Upper lobe of right lung (tissue), 1 donor: ENCODE data around the gene MYRFL. TPM values are rescaled to one million over a fixed set of nuclear protein-coding genes. Genes with fewer than 3 reads are reported as not detected.
A peak's percentile ranks its signal among the peaks of the same experiment; 100 is the strongest.

Experiments
- ATAC-seq: fragments of 200-7000 bp; cut with Tn5 transposase; one replicate; pipeline ENCODE4 v1.9.1; 2020; ENCODE audit warnings: mild to moderate bottlenecking, moderate library complexity
- DNase-seq: peaks from one replicate; pipeline ENCODE4 v3.0.0-alpha.2; 2020
- H3K27ac ChIP-seq: fragments of 200-600 bp; one replicate; pipeline ENCODE4 v1.8.0; 2022
- H3K27me3 ChIP-seq: fragments of 200-600 bp; one replicate; pipeline ENCODE4 v1.8.0; 2022; ENCODE audit warnings: mild to moderate bottlenecking
- H3K36me3 ChIP-seq: fragments of 200-600 bp; one replicate; pipeline ENCODE4 v1.8.0; 2022
- H3K4me1 ChIP-seq: fragments of 200-600 bp; one replicate; pipeline ENCODE4 v1.8.0; 2022
- H3K4me3 ChIP-seq: fragments of 200-600 bp; one replicate; pipeline ENCODE4 v1.8.0; 2022; ENCODE audit warnings: mild to moderate bottlenecking
- H3K9me3 ChIP-seq: fragments of 200-600 bp; one replicate; pipeline ENCODE4 v1.8.0; 2022
- CTCF ChIP-seq: fragments of 200-600 bp; IDR thresholded peaks from one replicate; pipeline ENCODE4 v1.8.0; 2022; ENCODE audit warnings: antibody characterized with exemption
- intact Hi-C: fragments of 100-400 bp; cut with DNase I; formaldehyde crosslinking; loops from one replicate; pipeline ENCODE4 v1.11.0; 2022
- total RNA-seq: library from RNA; stranded (reverse); fragmentation: NEBNext Ultra II Directional; extraction: Animal tissue kit (Norgen Biotek cat#: 25700); gene quantifications from one replicate; pipeline ENCODE4 v1.2.1, GENCODE V29; 2021
- donor health status: DM: no; HTN: yes; CAD: no; lungs with severe emphysema.

The MYRFL gene
- total RNA-seq, 1 donor from 2014 or later, result not detected

GRCh38 chr12:69836015-69836414 is 11.0 kb downstream of the MYRFL start:
- no peak overlapping the region for H3K4me3 ChIP-seq
- H3K9me3 ChIP-seq, result no peaks in the 10 kb centered on the region
- H3K4me1 ChIP-seq, result peaks cover 4% of the 10 kb centered on the region
- no peak for DNase-seq
- no peak for ATAC-seq
- no peaks in the 10 kb centered on the region for H3K36me3 ChIP-seq
- no peak overlapping the region for H3K27ac ChIP-seq
- H3K27me3 ChIP-seq, result no peaks in the 10 kb centered on the region
- TF ChIP-seq CTCF, result no peak
- intact Hi-C loops, result no loop called here

GRCh38 chr12:69837191-69837590 is 12.2 kb downstream of the MYRFL start:
- no peaks in the 10 kb centered on the region for H3K27me3 ChIP-seq
- ATAC-seq, result no peak
- TF ChIP-seq CTCF, result no peak

GRCh38 chr12:69837657-69838415 is 12.8 kb downstream of the MYRFL start:
- intact Hi-C loops, result no loop called here
- Histone ChIP-seq H3K36me3 (no peaks in the 10 kb centered on the region), H3K27me3 (no peaks in the 10 kb centered on the region), H3K4me3 (no peak overlapping the region), H3K9me3 (no peaks in the 10 kb centered on the region), H3K4me1 (peaks cover 4% of the 10 kb centered on the region), H3K27ac (no peak overlapping the region)
- TF ChIP-seq CTCF, result no peak
- peak; percentile 66 for ATAC-seq
- DNase-seq, result no peak

More at GRCh38 chr12:69837191-69837590, 12.2 kb downstream of the MYRFL start:
- Histone ChIP-seq H3K27ac (no peak overlapping the region), H3K9me3 (no peaks in the 10 kb centered on the region), H3K4me1 (peaks cover 4% of the 10 kb centered on the region), H3K4me3 (no peak overlapping the region), H3K36me3 (no peaks in the 10 kb centered on the region)
- intact Hi-C loops, result no loop called here
- no peak for DNase-seq

- Histone ChIP-seq H3K27ac (no peak overlapping the region), H3K27me3 (no peaks in the 10 kb centered on the region), H3K4me1 (no peaks in the 10 kb centered on the region), H3K4me3 (no peak overlapping the region), H3K36me3 (no peaks in the 10 kb centered on the region), H3K9me3 (no peaks in the 10 kb centered on the region)
- no peak for DNase-seq
- no peak for ATAC-seq
- intact Hi-C loops, result no loop called here
- TF ChIP-seq CTCF, result no peak
Observed at GRCh38 chr12:69840727-69841126, 15.7 kb downstream of the MYRFL start.

GRCh38 chr12:69843608-69844007 is 18.6 kb downstream of the MYRFL start:
- ATAC-seq (no peak), DNase-seq (no peak)
- intact Hi-C loops, result no loop called here
- TF ChIP-seq CTCF, result no peak
- H3K4me1 ChIP-seq, result no peaks in the 10 kb centered on the region
- H3K27ac ChIP-seq, result no peak overlapping the region
- no peaks in the 10 kb centered on the region for H3K9me3 ChIP-seq
- H3K4me3 ChIP-seq, result no peak overlapping the region
- no peaks in the 10 kb centered on the region for H3K36me3 ChIP-seq
- H3K27me3 ChIP-seq, result no peaks in the 10 kb centered on the region
